ENCODE measurements around the gene SNRPA1.
"Not testable (repeated sequence)": the region's sequence is repeated elsewhere in the genome, so short reads cannot be mapped to it uniquely, and the experiment has no call there.

GRCh38 chr15:101287342-101287741 is 7.7 kb downstream of the SNRPA1 start:
- TF ChIP-seq EZH2 (IDR thresholded peaks at IDR 0.05; ENCODE audit: insufficient read depth, low read length); CTCF (IDR thresholded peaks at IDR 0.05; ENCODE audit: insufficient read depth, low read depth, low read length): not testable (repeated sequence)

Measured in astrocyte (in vitro differentiated cells and primary cell).